MCF 10A (cell line): Measurements from ENCODE around the gene LRRK1. TPM values are rescaled to one million over a fixed set of nuclear protein-coding genes. Genes with fewer than 3 reads are reported as not detected.

Experiments
- BruUV-seq: library from RNA; stranded (reverse); fragments of 400-500 nt; replicated peaks from 2 replicates; lab custom pipeline; 2021; lab: Mats Ljungman, UMichigan
- CTCF ChIA-PET: fragments of 300-600 bp; sonication (Branson Sonifier 250); formaldehyde crosslinking; extraction: SDS; loops from one replicate; lab custom pipeline; 2021; ENCODE audit warnings: antibody characterized with exemption, inconsistent platforms; lab: Yijun Ruan, JAX
- POLR2A ChIA-PET: fragments of 300-600, 350-650 bp; sonication (Branson Sonifier 250); formaldehyde crosslinking; extraction: SDS; loops from one replicate; lab custom pipeline; 2020; ENCODE audit warnings: antibody characterized with exemption, inconsistent platforms; lab: Yijun Ruan, JAX
- DNase-seq: peaks from one replicate; pipeline ENCODE4 v3.0.0-alpha.2; 2018; ENCODE audit not compliant: unreplicated experiment
- H3K27ac Mint-ChIP-seq: one replicate; pipeline ENCODE4 v1.8.0; 2022; ENCODE audit warnings: mild to moderate bottlenecking, low read depth, mixed read lengths; ENCODE audit not compliant: unreplicated experiment
- H3K27me3 Mint-ChIP-seq: one replicate; pipeline ENCODE4 v1.8.0; 2022; ENCODE audit warnings: mixed read lengths; ENCODE audit not compliant: insufficient read depth, unreplicated experiment
- H3K36me3 Mint-ChIP-seq: one replicate; pipeline ENCODE4 v1.8.0; 2022; ENCODE audit warnings: mild to moderate bottlenecking, moderate library complexity, mixed read lengths; ENCODE audit not compliant: insufficient read depth, unreplicated experiment
- H3K4me1 Mint-ChIP-seq: one replicate; pipeline ENCODE4 v1.8.0; 2022; ENCODE audit warnings: mixed read lengths; ENCODE audit not compliant: insufficient read depth, unreplicated experiment
- H3K4me3 Mint-ChIP-seq: one replicate; pipeline ENCODE4 v1.8.0; 2022; ENCODE audit warnings: mild to moderate bottlenecking, moderate library complexity, mixed read lengths; ENCODE audit not compliant: unreplicated experiment
- H3K9me3 Mint-ChIP-seq: one replicate; pipeline ENCODE4 v1.8.0; 2022; ENCODE audit warnings: mixed read lengths; ENCODE audit not compliant: unreplicated experiment
- CTCF ChIP-seq: fragments of 200-600 bp; IDR thresholded peaks from one replicate; pipeline ENCODE4 v1.8.0; 2022; ENCODE audit warnings: antibody characterized with exemption, mild to moderate bottlenecking; ENCODE audit not compliant: unreplicated experiment
- intact Hi-C: fragments of 100-400 bp; cut with micrococcal nuclease; formaldehyde crosslinking; loops from 2 replicates; pipeline ENCODE4 v1.14.1; 2022
- total RNA-seq: library from RNA; stranded (reverse); gene quantifications from 2 replicates; pipeline ENCODE4 v1.2.3, GENCODE V29; 2022

The LRRK1 gene
- total RNA-seq, 1 experiment from 2014 or later: 15.4 TPM

GRCh38 chr15:101028321-101028720 is 109.2 kb downstream of the LRRK1 start:
- CTCF ChIA-PET: interaction anchor here (0.6 to 1.9 kb wide), 2 partner anchors 20 to 318 kb away, joined by 3 to 5 read pairs; no protein-coding TSS in a partner anchor

GRCh38 chr15:101028772-101029438 is 109.7 kb downstream of the LRRK1 start:
- no peaks in the 10 kb centered on the region for H3K27me3 Mint-ChIP-seq
- ChIA-PET POLR2A (no interaction called here), CTCF (interaction anchor here (0.6 to 1.9 kb wide), 3 partner anchors 13 to 317 kb away, joined by 3 to 5 read pairs (median 5); no protein-coding TSS in a partner anchor)
- H3K4me1 Mint-ChIP-seq: peaks cover 6% of the 10 kb centered on the region
- intact Hi-C loops: no loop called here
- no peak for TF ChIP-seq CTCF
- DNase-seq: no peak
- H3K4me3 Mint-ChIP-seq: no peak overlapping the region
- peaks cover 21% of the 10 kb centered on the region for H3K36me3 Mint-ChIP-seq
- BruUV-seq: no TSS peak
- H3K27ac Mint-ChIP-seq: no peak overlapping the region
- H3K9me3 Mint-ChIP-seq: peaks cover under 1% of the 10 kb centered on the region

More at GRCh38 chr15:101028321-101028720, 109.2 kb downstream of the LRRK1 start:
- no TSS peak for BruUV-seq
- no peak overlapping the region for H3K27ac Mint-ChIP-seq
- intact Hi-C loops: no loop called here
- H3K4me3 Mint-ChIP-seq: no peak overlapping the region
- POLR2A ChIA-PET: no interaction called here
- peaks cover 6% of the 10 kb centered on the region for H3K4me1 Mint-ChIP-seq
- TF ChIP-seq CTCF: no peak
- H3K36me3 Mint-ChIP-seq: peaks cover 21% of the 10 kb centered on the region
- no peaks in the 10 kb centered on the region for H3K9me3 Mint-ChIP-seq
- DNase-seq: no peak
- no peaks in the 10 kb centered on the region for H3K27me3 Mint-ChIP-seq

GRCh38 chr15:101029971-101030661 is 111.0 kb downstream of the LRRK1 start:
- ChIA-PET CTCF (interaction anchor here (0.6 to 1.3 kb wide), 2 partner anchors 14 to 616 kb away, joined by 3 to 5 read pairs; no protein-coding TSS in a partner anchor), POLR2A (no interaction called here)
- Mint-ChIP-seq H3K27me3 (no peaks in the 10 kb centered on the region), H3K9me3 (peaks cover 12% of the 10 kb centered on the region), H3K27ac (no peak overlapping the region), H3K4me3 (no peak overlapping the region), H3K4me1 (peaks cover 6% of the 10 kb centered on the region), H3K36me3 (peaks cover 25% of the 10 kb centered on the region)
- TF ChIP-seq CTCF: no peak
- DNase-seq: no peak
- intact Hi-C loops: no loop called here
- BruUV-seq: no TSS peak

- no peak overlapping the region for H3K4me3 Mint-ChIP-seq
- POLR2A ChIA-PET: no interaction called here
- peaks cover 6% of the 10 kb centered on the region for H3K4me1 Mint-ChIP-seq
- no peaks in the 10 kb centered on the region for H3K27me3 Mint-ChIP-seq
- peaks cover 25% of the 10 kb centered on the region for H3K36me3 Mint-ChIP-seq
- DNase-seq: peak; percentile 34
- CTCF ChIA-PET: interaction anchor here (0.7 to 2.3 kb wide), 2 partner anchors 23 to 184 kb away, joined by 3 to 16 read pairs; no protein-coding TSS in a partner anchor
- peaks cover 21% of the 10 kb centered on the region for H3K9me3 Mint-ChIP-seq
- intact Hi-C loops: no loop called here
- no peak overlapping the region for H3K27ac Mint-ChIP-seq
- BruUV-seq: no TSS peak
- no peak for TF ChIP-seq CTCF
These were observed 112.1 kb downstream of the LRRK1 start for GRCh38 chr15:101031213-101031612.
